Uterus (tissue), 2 donors: ENCODE results near the gene SLC44A4.

ENCODE experiments used
- CTCF ChIP-seq, 4 experiments: fragments of 200-600 bp in 2 of 4; fragments of 450-650 bp in 2 of 4; sonication (generic) in 2 of 4; IDR thresholded peaks; one replicate each; pipeline ENCODE4 v1.5.1; 2016 to 2019; ENCODE audit warnings: antibody characterized with exemption in 4 of 4, mild to moderate bottlenecking in 2 of 4, moderate library complexity in 1 of 4
- POLR2A ChIP-seq, 2 donors: fragments of 450-650 bp; IDR thresholded peaks; one replicate each; pipeline ENCODE4 v1.6.1; 2016; ENCODE audit warnings: antibody characterized with exemption in 2 of 2, mild to moderate bottlenecking in 1 of 2, moderate library complexity in 1 of 2

- TF ChIP-seq POLR2A (IDR thresholded peaks at IDR 0.05) (no peak), CTCF (IDR thresholded peaks at IDR 0.05) (no peak)
Measured at GRCh38 chr6:31928672-31928939, 49.8 kb upstream of the SLC44A4 start.
